ENCODE results near the gene XDH. TPM values are rescaled to one million over a fixed set of nuclear protein-coding genes. Genes with fewer than 3 reads are reported as not detected.

XDH gene
- polyA plus RNA-seq, 1 donor: 138 TPM

GRCh38 chr2:31373127-31373526 lies 41.4 kb downstream of the XDH start:
- Histone ChIP-seq H3K4me1 (ENCODE audit: control insufficient read depth, insufficient read depth, low read length) (peaks cover 1% of the 10 kb centered on the region), H3K27me3 (ENCODE audit: control insufficient read depth, insufficient read depth, low read length) (no peaks in the 10 kb centered on the region), H3K36me3 (ENCODE audit: control insufficient read depth, insufficient read depth, low read length) (peaks cover 63% of the 10 kb centered on the region), H3K9me3 (ENCODE audit: control insufficient read depth, low read depth, low read length) (no peaks in the 10 kb centered on the region), H3K27ac (ENCODE audit: low read length) (no peak overlapping the region), H3K4me3 (ENCODE audit: low read length) (no peak overlapping the region)
- no CpG with 5 or more reads among the region's 2 CpGs for WGBS (ENCODE audit: insufficient coverage, low lambda C conversion rate)
- DNase-seq: no peak

- no peak overlapping the region for H3K4me3 ChIP-seq (ENCODE audit: low read length)
- WGBS (ENCODE audit: insufficient coverage, low lambda C conversion rate): no CpG with 5 or more reads among the region's 10 CpGs
- H3K36me3 ChIP-seq (ENCODE audit: control insufficient read depth, insufficient read depth, low read length): peaks cover 67% of the 10 kb centered on the region
- no peaks in the 10 kb centered on the region for H3K27me3 ChIP-seq (ENCODE audit: control insufficient read depth, insufficient read depth, low read length)
- H3K27ac ChIP-seq (ENCODE audit: low read length): no peak overlapping the region
- no peaks in the 10 kb centered on the region for H3K4me1 ChIP-seq (ENCODE audit: control insufficient read depth, insufficient read depth, low read length)
- H3K9me3 ChIP-seq (ENCODE audit: control insufficient read depth, low read depth, low read length): no peaks in the 10 kb centered on the region
- DNase-seq: no peak
Observed at GRCh38 chr2:31372097-31372496, 42.4 kb downstream of the XDH start.

- Histone ChIP-seq H3K27me3 (ENCODE audit: control insufficient read depth, insufficient read depth, low read length) (no peaks in the 10 kb centered on the region), H3K9me3 (ENCODE audit: control insufficient read depth, low read depth, low read length) (no peaks in the 10 kb centered on the region), H3K4me3 (ENCODE audit: low read length) (no peak overlapping the region), H3K4me1 (ENCODE audit: control insufficient read depth, insufficient read depth, low read length) (no peaks in the 10 kb centered on the region), H3K36me3 (ENCODE audit: control insufficient read depth, insufficient read depth, low read length) (peaks cover 67% of the 10 kb centered on the region), H3K27ac (ENCODE audit: low read length) (no peak overlapping the region)
- DNase-seq: no peak
- no CpG with 5 or more reads among the region's 3 CpGs for WGBS (ENCODE audit: insufficient coverage, low lambda C conversion rate)
Observed at GRCh38 chr2:31371691-31372090, 42.9 kb downstream of the XDH start.

GRCh38 chr2:31366733-31367132 lies 47.8 kb downstream of the XDH start:
- peaks cover 67% of the 10 kb centered on the region for H3K36me3 ChIP-seq (ENCODE audit: control insufficient read depth, insufficient read depth, low read length)
- no peak overlapping the region for H3K27ac ChIP-seq (ENCODE audit: low read length)
- 100% methylated on average over 1 of the region's 4 CpGs for WGBS (ENCODE audit: insufficient coverage, low lambda C conversion rate)
- H3K4me1 ChIP-seq (ENCODE audit: control insufficient read depth, insufficient read depth, low read length): no peaks in the 10 kb centered on the region
- H3K9me3 ChIP-seq (ENCODE audit: control insufficient read depth, low read depth, low read length): no peaks in the 10 kb centered on the region
- H3K27me3 ChIP-seq (ENCODE audit: control insufficient read depth, insufficient read depth, low read length): no peaks in the 10 kb centered on the region
- DNase-seq: no peak
- H3K4me3 ChIP-seq (ENCODE audit: low read length): no peak overlapping the region

GRCh38 chr2:31365834-31366505 lies 48.6 kb downstream of the XDH start:
- H3K27ac ChIP-seq (ENCODE audit: low read length): no peak overlapping the region
- no peak overlapping the region for H3K4me3 ChIP-seq (ENCODE audit: low read length)
- H3K4me1 ChIP-seq (ENCODE audit: control insufficient read depth, insufficient read depth, low read length): no peaks in the 10 kb centered on the region
- H3K27me3 ChIP-seq (ENCODE audit: control insufficient read depth, insufficient read depth, low read length): no peaks in the 10 kb centered on the region
- H3K36me3 ChIP-seq (ENCODE audit: control insufficient read depth, insufficient read depth, low read length): peaks cover 59% of the 10 kb centered on the region
- DNase-seq: no peak
- WGBS (ENCODE audit: insufficient coverage, low lambda C conversion rate): no CpG with 5 or more reads among the region's 9 CpGs
- H3K9me3 ChIP-seq (ENCODE audit: control insufficient read depth, low read depth, low read length): no peaks in the 10 kb centered on the region

- H3K27me3 ChIP-seq (ENCODE audit: control insufficient read depth, insufficient read depth, low read length): no peaks in the 10 kb centered on the region
- WGBS (ENCODE audit: insufficient coverage, low lambda C conversion rate): no CpG with 5 or more reads among the region's 10 CpGs
- H3K9me3 ChIP-seq (ENCODE audit: control insufficient read depth, low read depth, low read length): no peaks in the 10 kb centered on the region
- no peak overlapping the region for H3K27ac ChIP-seq (ENCODE audit: low read length)
- no peaks in the 10 kb centered on the region for H3K4me1 ChIP-seq (ENCODE audit: control insufficient read depth, insufficient read depth, low read length)
- no peak for DNase-seq
- H3K4me3 ChIP-seq (ENCODE audit: low read length): no peak overlapping the region
- H3K36me3 ChIP-seq (ENCODE audit: control insufficient read depth, insufficient read depth, low read length): peaks cover 57% of the 10 kb centered on the region
Observed at GRCh38 chr2:31365348-31365747, 49.2 kb downstream of the XDH start.

GRCh38 chr2:31363956-31364750 lies 50.4 kb downstream of the XDH start:
- WGBS (ENCODE audit: insufficient coverage, low lambda C conversion rate): 50% methylated on average over 2 of the region's 15 CpGs
- peaks cover 57% of the 10 kb centered on the region for H3K36me3 ChIP-seq (ENCODE audit: control insufficient read depth, insufficient read depth, low read length)
- DNase-seq: no peak
- H3K4me1 ChIP-seq (ENCODE audit: control insufficient read depth, insufficient read depth, low read length): peaks cover 5% of the 10 kb centered on the region
- no peaks in the 10 kb centered on the region for H3K27me3 ChIP-seq (ENCODE audit: control insufficient read depth, insufficient read depth, low read length)
- H3K27ac ChIP-seq (ENCODE audit: low read length): no peak overlapping the region
- no peaks in the 10 kb centered on the region for H3K9me3 ChIP-seq (ENCODE audit: control insufficient read depth, low read depth, low read length)
- H3K4me3 ChIP-seq (ENCODE audit: low read length): no peak overlapping the region

- peaks cover 44% of the 10 kb centered on the region for H3K36me3 ChIP-seq (ENCODE audit: control insufficient read depth, insufficient read depth, low read length)
- 100% methylated on average over 1 of the region's 5 CpGs for WGBS (ENCODE audit: insufficient coverage, low lambda C conversion rate)
- H3K4me1 ChIP-seq (ENCODE audit: control insufficient read depth, insufficient read depth, low read length): peaks cover 5% of the 10 kb centered on the region
- H3K4me3 ChIP-seq (ENCODE audit: low read length): no peak overlapping the region
- DNase-seq: no peak
- no peaks in the 10 kb centered on the region for H3K9me3 ChIP-seq (ENCODE audit: control insufficient read depth, low read depth, low read length)
- H3K27ac ChIP-seq (ENCODE audit: low read length): no peak overlapping the region
- H3K27me3 ChIP-seq (ENCODE audit: control insufficient read depth, insufficient read depth, low read length): no peaks in the 10 kb centered on the region
Observed at GRCh38 chr2:31362581-31362980, 52.0 kb downstream of the XDH start.

- Histone ChIP-seq H3K4me3 (ENCODE audit: low read length) (no peak overlapping the region), H3K4me1 (ENCODE audit: control insufficient read depth, insufficient read depth, low read length) (peaks cover 5% of the 10 kb centered on the region), H3K27me3 (ENCODE audit: control insufficient read depth, insufficient read depth, low read length) (no peaks in the 10 kb centered on the region), H3K36me3 (ENCODE audit: control insufficient read depth, insufficient read depth, low read length) (peaks cover 17% of the 10 kb centered on the region), H3K27ac (ENCODE audit: low read length) (peak overlapping the region; percentile 18), H3K9me3 (ENCODE audit: control insufficient read depth, low read depth, low read length) (no peaks in the 10 kb centered on the region)
- peak; percentile 16 to 35 for DNase-seq
- WGBS (ENCODE audit: insufficient coverage, low lambda C conversion rate): no CpG with 5 or more reads among the region's 2 CpGs
Observed at GRCh38 chr2:31359229-31359628, 55.3 kb downstream of the XDH start.

- Histone ChIP-seq H3K4me3 (ENCODE audit: low read length) (no peak overlapping the region), H3K27ac (ENCODE audit: low read length) (no peak overlapping the region), H3K9me3 (ENCODE audit: control insufficient read depth, low read depth, low read length) (no peaks in the 10 kb centered on the region), H3K36me3 (ENCODE audit: control insufficient read depth, insufficient read depth, low read length) (peaks cover 19% of the 10 kb centered on the region), H3K27me3 (ENCODE audit: control insufficient read depth, insufficient read depth, low read length) (no peaks in the 10 kb centered on the region), H3K4me1 (ENCODE audit: control insufficient read depth, insufficient read depth, low read length) (peaks cover 5% of the 10 kb centered on the region)
- no peak for DNase-seq
- 57% methylated on average over 1 of the region's 2 CpGs for WGBS (ENCODE audit: insufficient coverage, low lambda C conversion rate)
Observed at GRCh38 chr2:31354837-31355236, 59.7 kb downstream of the XDH start.

Measured in large intestine (tissue), 3 donors.